GM21526 (cell line): ENCODE data around the gene HNRNPD.
"Not testable (repeated sequence)": the region's sequence is repeated elsewhere in the genome, so short reads cannot be mapped to it uniquely, and the experiment has no call there.

Experiments used
- ATAC-seq: cut with Tn5 transposase; IDR thresholded peaks from one replicate; pipeline ENCODE4 v1.9.1; 2021; ENCODE audit warnings: moderate library complexity; ENCODE audit not compliant: unreplicated experiment, low FRiP score

Gene HNRNPD

GRCh38 chr4:82373816-82374625 is at the start of gene HNRNPD:
HNRNPD (minus strand) TSS chr4:82373991; CDS start chr4:82373678, 313 bp downstream.
- peak; percentile 93 for ATAC-seq

- ATAC-seq: no peak
Measured at GRCh38 chr4:82422616-82423015, 48.8 kb upstream of the HNRNPD start.

GRCh38 chr4:82421796-82422560 is 48.2 kb upstream of the HNRNPD start:
- no peak for ATAC-seq

- no peak for ATAC-seq
Measured at GRCh38 chr4:82419451-82419850, 45.7 kb upstream of the HNRNPD start.

GRCh38 chr4:82415922-82416365 is 42.2 kb upstream of the HNRNPD start:
- ATAC-seq: no peak

GRCh38 chr4:82415061-82415460 is 41.3 kb upstream of the HNRNPD start:
- ATAC-seq: not testable (repeated sequence)

- ATAC-seq: no peak
Measured at GRCh38 chr4:82403725-82404124, 29.9 kb upstream of the HNRNPD start.

GRCh38 chr4:82402196-82402775 is 28.5 kb upstream of the HNRNPD start:
- ATAC-seq: no peak

GRCh38 chr4:82401600-82401999 is 27.8 kb upstream of the HNRNPD start:
- ATAC-seq: no peak

GRCh38 chr4:82398263-82398662 is 24.5 kb upstream of the HNRNPD start:
- no peak for ATAC-seq

GRCh38 chr4:82397527-82397926 is 23.7 kb upstream of the HNRNPD start:
- ATAC-seq: no peak

- no peak for ATAC-seq
Measured at GRCh38 chr4:82394896-82395295, 21.1 kb upstream of the HNRNPD start.

- ATAC-seq: not testable (repeated sequence)
Measured at GRCh38 chr4:82390061-82390460, 16.3 kb upstream of the HNRNPD start.

GRCh38 chr4:82388405-82388804 is 14.6 kb upstream of the HNRNPD start:
- ATAC-seq: no peak

GRCh38 chr4:82386312-82386711 is 12.5 kb upstream of the HNRNPD start:
- not testable (repeated sequence) for ATAC-seq

GRCh38 chr4:82382751-82383150 is 9.0 kb upstream of the HNRNPD start:
- no peak for ATAC-seq

GRCh38 chr4:82381661-82382296 is 8.0 kb upstream of the HNRNPD start:
- no peak for ATAC-seq

- no peak for ATAC-seq
Measured at GRCh38 chr4:82381235-82381634, 7.4 kb upstream of the HNRNPD start.

GRCh38 chr4:82380831-82381230 is 7.0 kb upstream of the HNRNPD start:
- ATAC-seq: no peak

GRCh38 chr4:82380344-82380743 is 6.6 kb upstream of the HNRNPD start:
- no peak for ATAC-seq

- no peak for ATAC-seq
Measured at GRCh38 chr4:82376109-82376508, 2.3 kb upstream of the HNRNPD start.
